ENCODE results near the gene ANAPC2. TPM values are rescaled to one million over a fixed set of nuclear protein-coding genes. Genes with fewer than 3 reads are reported as not detected.
A peak's percentile ranks its signal among the peaks of the same experiment; 100 is the strongest.

ANAPC2 gene
- total RNA-seq, 8 experiments from 2014 or later = 11.9 to 43.3 (median 20.0) TPM

DNA sequence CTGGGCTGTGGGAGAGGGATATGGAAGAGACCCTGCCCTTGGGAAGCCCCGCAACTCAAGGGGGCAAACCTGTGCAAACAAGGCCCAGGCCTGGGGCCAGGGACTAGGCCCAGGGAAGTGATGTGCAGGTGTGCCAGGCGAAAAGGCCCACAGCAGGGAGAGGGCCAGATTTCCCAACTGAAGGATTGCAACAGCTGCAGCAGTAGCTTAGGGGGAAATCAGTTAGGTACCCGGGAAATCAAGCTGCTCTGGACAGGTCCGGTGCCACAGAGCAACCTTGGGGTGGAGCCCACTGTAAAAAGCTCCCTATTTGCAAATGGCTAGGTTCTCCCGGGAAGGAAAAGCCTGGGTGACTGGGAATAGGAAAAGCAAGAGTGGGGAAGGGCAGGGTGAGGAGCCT lies 39.0 kb downstream of the ANAPC2 start:
- in situ Hi-C loops (cut with MboI; ENCODE audit: low pct_unique_long_range_greater_than_20kb in 2 of 9, low sequenced_read_pairs in 9 of 9, unreplicated experiment in 9 of 9) = no loop called here
- 60% methylated on average over 3 of the region's 5 CpGs; no CpG with 5 or more reads in 9 of the 10 experiments for WGBS, 10 experiments
- no peak for ATAC-seq (replicated peaks in 6 of 8)
- no peak overlapping the region for H3K4me3 ChIP-seq
- H3K27ac ChIP-seq = no peak overlapping the region
- no peaks in the 10 kb centered on the region for H3K4me1 ChIP-seq (replicated peaks in 1 of 2)

DNA sequence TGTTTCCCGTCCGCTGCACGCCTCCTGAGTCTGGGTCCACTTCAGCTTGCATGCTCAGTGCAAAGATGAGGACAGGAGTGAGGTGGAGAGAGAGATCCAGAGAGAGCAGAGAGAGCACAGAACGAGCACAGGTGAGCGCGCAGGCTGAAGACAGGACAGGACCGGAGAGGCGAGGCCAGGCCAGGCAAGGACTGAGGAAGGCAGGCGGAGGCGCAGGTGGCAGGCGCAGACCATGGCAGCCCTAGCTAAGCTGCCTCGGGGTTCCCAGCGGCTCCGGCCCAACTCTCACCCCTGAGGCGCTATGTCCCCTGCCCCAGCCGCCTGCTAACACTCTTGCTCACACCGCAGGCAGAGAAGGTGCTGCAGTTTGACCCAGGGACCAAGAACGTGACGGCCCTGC lies 39.7 kb downstream of the ANAPC2 start:
- H3K27ac ChIP-seq = no peak overlapping the region
- H3K4me1 ChIP-seq (replicated peaks in 1 of 2) = no peaks in the 10 kb centered on the region
- WGBS, 10 experiments = 40 to 100% (median 87%) methylated on average over 1 to 16 of the region's 19 CpGs; no CpG with 5 or more reads in 5 of the 10 experiments
- in situ Hi-C loops (cut with MboI; ENCODE audit: low pct_unique_long_range_greater_than_20kb in 2 of 9, low sequenced_read_pairs in 9 of 9, unreplicated experiment in 9 of 9) = no loop called here
- no peak overlapping the region for H3K4me3 ChIP-seq
- ATAC-seq (replicated peaks in 6 of 8) = no peak

DNA sequence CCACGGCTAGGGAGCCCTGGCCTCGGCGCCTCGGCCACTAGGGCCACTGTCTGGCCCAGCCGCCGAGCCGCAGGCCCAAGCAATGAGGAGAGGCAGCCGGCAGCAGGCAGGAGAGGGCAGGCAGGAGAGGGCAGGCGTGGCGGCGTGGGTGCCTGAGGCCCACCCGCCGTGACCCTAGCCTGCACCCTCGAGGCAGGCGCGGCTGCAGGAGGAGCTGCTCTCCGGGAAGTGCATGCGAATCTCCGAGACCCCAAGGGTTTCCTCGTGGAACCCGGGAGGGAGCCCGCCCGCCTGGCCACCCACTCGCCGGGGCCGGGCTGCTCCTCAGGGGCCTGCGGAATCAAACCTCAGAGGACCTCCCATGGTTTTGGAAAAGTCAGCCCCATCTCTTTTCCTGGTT lies 40.1 kb downstream of the ANAPC2 start:
- Histone ChIP-seq H3K4me3 (no peak overlapping the region), H3K4me1 (replicated peaks in 1 of 2) (no peaks in the 10 kb centered on the region), H3K27ac (no peak overlapping the region)
- in situ Hi-C loops (cut with MboI; ENCODE audit: low pct_unique_long_range_greater_than_20kb in 2 of 9, low sequenced_read_pairs in 9 of 9, unreplicated experiment in 9 of 9) = no loop called here
- ATAC-seq (replicated peaks in 6 of 8) = no peak
- WGBS, 10 experiments = 60 to 71% (median 63%) methylated on average over 2 to 12 of the region's 27 CpGs; no CpG with 5 or more reads in 7 of the 10 experiments

DNA sequence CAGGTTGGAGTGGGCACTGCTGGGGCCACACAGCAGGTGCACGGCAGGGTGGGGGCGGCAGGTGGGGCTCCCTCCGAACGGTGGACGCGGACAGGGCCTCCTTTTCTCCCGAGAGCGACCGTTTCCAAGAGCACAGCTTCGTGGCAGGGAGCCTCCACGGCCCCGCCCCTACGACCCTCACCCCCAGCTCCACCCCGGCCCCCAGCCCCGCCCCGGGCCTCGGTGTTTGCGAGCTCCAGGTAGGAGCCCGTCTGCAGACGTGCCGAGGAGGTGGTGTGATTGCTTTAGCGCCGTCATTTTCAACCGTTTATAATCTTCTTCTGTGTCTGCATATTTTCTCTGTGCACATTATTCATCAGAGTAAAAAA lies 40.6 kb downstream of the ANAPC2 start:
- in situ Hi-C loops (cut with MboI; ENCODE audit: low pct_unique_long_range_greater_than_20kb in 2 of 9, low sequenced_read_pairs in 9 of 9, unreplicated experiment in 9 of 9) = no loop called here
- Histone ChIP-seq H3K4me3 (no peak overlapping the region), H3K4me1 (replicated peaks in 1 of 2) (no peaks in the 10 kb centered on the region), H3K27ac (no peak overlapping the region)
- no CpG with 5 or more reads among the region's 24 CpGs for WGBS, 10 experiments
- ATAC-seq (replicated peaks in 6 of 8) = no peak

DNA sequence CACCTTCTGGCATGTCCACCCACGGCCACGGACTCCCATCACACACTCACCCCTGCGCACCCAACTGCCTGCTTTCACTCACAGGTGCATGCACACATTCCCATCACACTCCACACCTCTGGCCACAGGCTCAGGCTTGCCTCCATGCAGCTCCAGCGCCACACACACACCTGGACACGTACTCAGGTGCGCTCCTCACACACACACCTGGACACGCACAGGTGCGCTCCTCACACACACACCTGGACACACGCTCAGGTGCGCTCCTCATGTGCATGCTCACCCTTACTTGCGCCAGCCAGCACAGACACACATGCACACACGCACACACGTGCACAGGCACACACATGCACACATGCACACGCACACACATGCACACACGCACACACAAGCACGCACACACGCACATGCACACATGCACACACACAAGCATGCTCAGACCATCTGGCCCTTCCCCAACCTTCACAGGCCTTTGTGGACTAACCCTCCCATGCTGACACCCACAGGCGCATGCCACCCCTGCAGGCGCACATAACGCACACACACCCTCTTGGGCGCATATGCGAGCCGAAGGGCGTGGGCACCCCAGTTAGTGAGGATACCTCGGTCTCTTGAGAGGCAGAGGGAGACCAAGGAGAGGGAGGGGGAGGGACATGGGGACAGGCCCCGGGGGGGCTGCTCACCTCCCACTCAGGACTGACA lies 41.1 kb downstream of the ANAPC2 start:
- WGBS, 10 experiments = 68 to 80% (median 74%) methylated on average over 1 to 10 of the region's 26 CpGs; no CpG with 5 or more reads in 7 of the 10 experiments
- in situ Hi-C loops (cut with MboI; ENCODE audit: low pct_unique_long_range_greater_than_20kb in 2 of 9, low sequenced_read_pairs in 9 of 9, unreplicated experiment in 9 of 9) = no loop called here
- peak in 3 of 8 experiments; percentile 36 to 64 (median 37) for ATAC-seq (replicated peaks in 6 of 8)
- no peaks in the 10 kb centered on the region for H3K4me1 ChIP-seq (replicated peaks in 1 of 2)
- no peak overlapping the region for H3K27ac ChIP-seq
- no peak overlapping the region for H3K4me3 ChIP-seq

DNA sequence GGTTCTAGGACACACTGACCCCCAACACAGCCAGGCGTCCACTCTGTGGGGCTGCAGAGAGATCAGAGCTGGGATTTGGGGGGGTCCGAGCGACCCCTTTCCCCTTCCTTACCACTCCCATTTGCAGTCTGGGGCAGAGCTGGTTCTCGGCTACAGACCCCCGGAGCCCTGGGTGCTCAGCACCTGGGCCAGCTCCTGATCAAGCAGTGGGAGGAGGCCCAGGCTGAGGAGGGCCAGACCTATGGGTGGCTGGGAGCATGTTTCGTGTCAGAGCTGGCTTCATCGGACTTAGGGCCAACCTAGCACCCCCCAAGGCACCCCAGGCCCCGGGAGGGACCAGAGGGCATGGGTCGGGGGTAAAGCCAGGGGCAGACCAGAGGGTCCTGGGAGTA lies 41.8 kb downstream of the ANAPC2 start:
- Histone ChIP-seq H3K27ac (no peak overlapping the region), H3K4me3 (no peak overlapping the region), H3K4me1 (replicated peaks in 1 of 2) (no peaks in the 10 kb centered on the region)
- in situ Hi-C loops (cut with MboI; ENCODE audit: low pct_unique_long_range_greater_than_20kb in 2 of 9, low sequenced_read_pairs in 9 of 9, unreplicated experiment in 9 of 9) = no loop called here
- peak in 1 of 8 experiments; percentile 24 for ATAC-seq (replicated peaks in 6 of 8)
- WGBS, 10 experiments = 26% methylated on average over 3 of the region's 9 CpGs; no CpG with 5 or more reads in 9 of the 10 experiments

DNA sequence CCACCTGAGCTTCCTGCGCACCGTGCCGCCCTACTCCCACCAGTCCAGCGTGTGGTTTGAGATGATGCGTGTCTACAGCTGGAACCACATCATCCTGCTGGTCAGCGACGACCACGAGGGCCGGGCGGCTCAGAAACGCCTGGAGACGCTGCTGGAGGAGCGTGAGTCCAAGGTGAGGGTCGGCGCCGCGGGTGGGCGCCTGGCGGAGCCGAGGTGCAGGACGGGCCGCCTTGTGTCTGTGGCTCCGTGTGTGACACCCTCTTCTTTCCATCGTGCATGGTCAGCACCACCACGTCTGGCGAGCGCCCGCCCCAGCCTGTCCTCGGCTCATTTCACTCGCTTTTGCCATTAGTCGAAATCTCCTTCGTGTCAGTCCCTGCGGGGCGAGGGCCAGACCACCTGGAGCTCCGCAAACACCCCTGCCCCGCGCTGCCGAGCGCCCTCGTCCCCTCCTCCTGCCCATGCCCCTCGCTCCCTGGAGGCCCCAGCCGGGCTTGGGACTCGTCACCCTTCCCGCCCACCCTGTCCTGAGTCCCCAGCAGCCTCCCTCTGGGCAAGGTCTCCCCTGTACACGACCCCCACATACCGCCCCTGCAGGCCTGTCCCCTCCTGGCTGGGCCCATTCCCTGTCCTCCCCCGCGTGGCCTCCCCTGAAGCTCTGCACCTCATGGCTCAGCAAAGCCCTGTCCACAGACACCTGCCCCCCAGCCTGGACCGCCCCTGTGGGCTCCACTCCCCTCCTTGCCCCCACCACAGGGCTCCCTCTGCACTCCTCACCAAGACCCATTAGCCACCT lies 42.4 kb downstream of the ANAPC2 start:
- no peak overlapping the region for H3K27ac ChIP-seq
- WGBS, 10 experiments = no CpG with 5 or more reads among the region's 49 CpGs
- ATAC-seq (replicated peaks in 6 of 8) = no peak
- H3K4me3 ChIP-seq = no peak overlapping the region
- no peaks in the 10 kb centered on the region for H3K4me1 ChIP-seq (replicated peaks in 1 of 2)
- in situ Hi-C loops (cut with MboI; ENCODE audit: low pct_unique_long_range_greater_than_20kb in 2 of 9, low sequenced_read_pairs in 9 of 9, unreplicated experiment in 9 of 9) = no loop called here

DNA sequence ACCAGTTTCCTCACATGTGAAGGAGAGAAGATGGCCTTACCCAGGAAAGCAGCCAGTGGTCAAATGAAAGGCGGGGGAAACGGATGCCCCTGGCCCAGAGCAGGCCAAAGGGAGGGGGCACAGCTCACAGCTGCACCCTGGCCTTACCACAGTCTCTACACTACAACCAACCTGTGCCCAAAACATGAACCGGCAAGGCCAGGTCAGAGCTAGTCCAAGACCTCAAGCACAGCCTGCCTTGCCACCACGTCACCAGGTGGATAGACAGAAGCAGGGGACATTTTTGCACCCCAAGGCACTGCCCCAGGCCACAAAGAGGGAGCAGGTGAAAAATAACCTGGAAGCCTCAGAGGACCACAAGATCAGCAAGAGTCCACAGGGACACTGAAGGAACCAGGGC lies 44.9 kb downstream of the ANAPC2 start:
- Histone ChIP-seq H3K27ac (no peak overlapping the region), H3K4me1 (replicated peaks in 1 of 2) (peaks cover 0 to 5% of the 10 kb centered on the region in 2 donors), H3K4me3 (no peak overlapping the region)
- in situ Hi-C loops (cut with MboI; ENCODE audit: low pct_unique_long_range_greater_than_20kb in 2 of 9, low sequenced_read_pairs in 9 of 9, unreplicated experiment in 9 of 9) = no loop called here
- no peak for ATAC-seq (replicated peaks in 6 of 8)
- 11 to 50% (median 15%) methylated on average over 1 to 3 of the region's 4 CpGs; no CpG with 5 or more reads in 4 of the 10 experiments for WGBS, 10 experiments

DNA sequence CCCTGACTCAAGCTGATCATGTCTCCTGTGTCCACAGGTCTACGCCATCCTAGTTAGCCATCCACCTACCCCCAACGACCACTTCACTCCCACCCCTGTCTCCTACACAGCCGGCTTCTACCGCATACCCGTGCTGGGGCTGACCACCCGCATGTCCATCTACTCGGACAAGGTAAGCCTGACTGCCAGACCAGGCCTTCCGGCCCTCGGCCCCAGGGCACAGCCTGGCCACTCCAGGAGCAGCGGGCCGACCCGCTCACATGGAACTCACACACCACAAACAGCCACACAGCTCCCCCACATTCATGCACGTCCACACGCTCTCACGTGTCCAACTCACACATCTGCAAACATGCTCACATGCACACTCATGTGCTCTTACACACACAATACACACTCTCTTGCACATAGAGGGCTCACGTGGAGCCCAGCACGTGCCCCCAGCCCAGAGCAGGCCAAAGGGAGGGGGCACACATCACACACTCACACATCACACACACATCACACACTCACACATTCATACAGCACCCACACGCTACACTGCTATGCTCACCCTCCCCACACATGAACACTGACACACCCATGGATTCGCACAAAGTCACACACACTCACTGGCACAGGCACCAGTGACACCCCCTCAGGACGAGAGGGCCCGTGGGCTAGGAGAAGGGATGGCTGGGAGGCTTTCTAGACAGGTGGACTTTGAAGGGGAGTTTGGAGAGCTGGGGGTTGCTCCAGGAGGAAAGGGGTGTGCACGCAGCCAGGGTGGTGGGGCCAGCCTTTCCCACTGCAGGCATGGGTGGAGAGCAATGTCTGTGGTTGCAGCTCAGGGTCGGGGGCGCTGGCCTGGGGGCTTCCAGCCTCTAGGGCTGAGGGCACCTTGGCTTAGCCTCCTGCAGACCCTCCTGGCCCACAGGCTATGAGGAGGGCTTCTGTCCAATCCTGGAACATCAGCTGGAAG lies 46.1 kb downstream of the ANAPC2 start:
- no peak overlapping the region for H3K4me3 ChIP-seq
- no peak for ATAC-seq (replicated peaks in 6 of 8)
- H3K4me1 ChIP-seq (replicated peaks in 1 of 2) = peaks cover 7 to 12% of the 10 kb centered on the region in 2 donors
- in situ Hi-C loops (cut with MboI; ENCODE audit: low pct_unique_long_range_greater_than_20kb in 2 of 9, low sequenced_read_pairs in 9 of 9, unreplicated experiment in 9 of 9) = no loop called here
- 14 to 100% (median 60%) methylated on average over 1 to 9 of the region's 24 CpGs; no CpG with 5 or more reads in 4 of the 10 experiments for WGBS, 10 experiments
- no peak overlapping the region for H3K27ac ChIP-seq

DNA sequence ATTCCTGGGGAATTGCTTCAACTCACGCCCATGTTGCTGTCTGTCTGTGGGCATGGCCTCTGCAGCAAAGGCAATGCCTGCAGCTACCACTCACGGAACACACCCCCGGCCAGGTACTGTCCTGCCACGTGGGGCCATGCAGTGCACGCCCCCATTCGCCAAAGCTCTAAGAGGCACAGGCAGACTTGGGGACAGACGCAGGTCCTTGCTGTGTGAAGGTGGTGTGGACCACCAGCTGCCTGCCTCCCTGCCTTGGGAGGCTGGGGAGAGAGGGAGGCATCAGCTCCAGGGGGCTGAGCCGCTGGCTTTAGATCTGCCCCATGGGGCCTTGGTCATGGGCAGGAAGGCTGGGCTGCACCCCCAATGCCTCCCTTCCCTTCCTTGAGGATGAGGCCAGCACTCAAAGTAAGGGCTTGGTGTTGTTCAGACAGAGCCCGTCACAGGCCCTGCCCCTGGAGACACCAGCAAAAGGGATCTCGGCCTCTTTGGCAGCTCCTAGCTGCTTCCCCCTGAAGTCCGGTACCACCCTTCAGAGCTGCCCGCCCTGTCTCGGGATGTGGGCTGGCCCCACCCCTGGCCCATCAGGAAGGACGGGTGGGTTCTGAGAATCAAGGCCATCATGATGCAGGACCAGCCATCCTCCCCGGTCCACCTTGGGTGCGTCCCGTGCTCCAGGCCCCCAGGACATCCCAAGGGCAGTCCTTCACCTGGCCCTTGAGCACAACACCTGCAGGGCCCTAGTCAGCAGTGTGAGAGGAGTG lies 47.1 kb downstream of the ANAPC2 start:
- Histone ChIP-seq H3K4me3 (no peak overlapping the region), H3K4me1 (replicated peaks in 1 of 2) (peaks cover 10 to 12% of the 10 kb centered on the region in 2 donors), H3K27ac (no peak overlapping the region)
- in situ Hi-C loops (cut with MboI; ENCODE audit: low pct_unique_long_range_greater_than_20kb in 2 of 9, low sequenced_read_pairs in 9 of 9, unreplicated experiment in 9 of 9) = no loop called here
- 30 to 100% (median 60%) methylated on average over 1 to 4 of the region's 17 CpGs; no CpG with 5 or more reads in 5 of the 10 experiments for WGBS, 10 experiments
- ATAC-seq (replicated peaks in 6 of 8) = no peak

DNA sequence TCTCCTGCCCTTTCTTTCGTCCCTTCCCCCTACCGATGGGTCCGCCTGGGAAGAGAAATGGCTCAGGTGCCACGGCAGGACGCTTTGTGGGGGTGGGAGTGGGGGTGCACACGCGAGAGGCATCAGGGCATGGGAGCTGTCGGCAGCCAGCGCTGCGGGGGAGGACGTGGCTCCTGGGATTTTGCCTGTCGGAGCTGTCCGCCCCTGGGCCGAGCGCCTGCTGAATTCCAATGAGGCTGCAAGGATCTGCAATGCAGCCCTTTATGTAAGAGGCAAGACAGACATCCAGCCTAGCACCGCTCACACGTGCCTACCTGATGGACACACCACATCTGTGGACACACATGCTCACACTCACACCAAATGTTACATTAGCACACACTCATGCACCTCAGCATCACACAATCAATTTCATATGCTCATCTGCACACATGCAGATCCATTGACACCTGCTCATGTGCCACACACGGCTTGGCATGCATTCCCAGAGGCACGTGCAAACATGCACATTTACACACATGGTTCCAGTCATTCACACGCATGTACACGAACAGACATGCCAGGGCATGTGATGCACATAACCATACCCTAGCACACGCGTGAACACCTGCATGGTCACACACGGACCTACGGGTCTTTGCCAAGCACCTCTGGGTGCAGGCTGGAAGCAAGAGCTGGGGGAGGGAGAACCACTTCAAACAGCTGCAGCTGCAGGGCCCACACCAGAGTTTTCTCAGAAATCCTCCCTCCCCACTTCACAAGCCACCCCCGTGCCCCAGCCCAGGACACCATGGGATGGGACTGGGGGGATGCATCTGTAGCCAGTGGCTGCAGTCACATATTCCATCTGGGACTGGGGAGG lies 48.0 kb downstream of the ANAPC2 start:
- H3K4me3 ChIP-seq = peak overlapping the region in 2 of 5 donors; percentile 3 to 37
- peaks cover 10 to 12% of the 10 kb centered on the region in 2 donors for H3K4me1 ChIP-seq (replicated peaks in 1 of 2)
- 30 to 67% (median 50%) methylated on average over 1 to 9 of the region's 26 CpGs; no CpG with 5 or more reads in 4 of the 10 experiments for WGBS, 10 experiments
- ATAC-seq (replicated peaks in 6 of 8) = no peak
- H3K27ac ChIP-seq = no peak overlapping the region
- in situ Hi-C loops (cut with MboI; ENCODE audit: low pct_unique_long_range_greater_than_20kb in 2 of 9, low sequenced_read_pairs in 9 of 9, unreplicated experiment in 9 of 9) = no loop called here
